ENCODE data around the gene ANKMY1.

The ANKMY1 gene

DNA sequence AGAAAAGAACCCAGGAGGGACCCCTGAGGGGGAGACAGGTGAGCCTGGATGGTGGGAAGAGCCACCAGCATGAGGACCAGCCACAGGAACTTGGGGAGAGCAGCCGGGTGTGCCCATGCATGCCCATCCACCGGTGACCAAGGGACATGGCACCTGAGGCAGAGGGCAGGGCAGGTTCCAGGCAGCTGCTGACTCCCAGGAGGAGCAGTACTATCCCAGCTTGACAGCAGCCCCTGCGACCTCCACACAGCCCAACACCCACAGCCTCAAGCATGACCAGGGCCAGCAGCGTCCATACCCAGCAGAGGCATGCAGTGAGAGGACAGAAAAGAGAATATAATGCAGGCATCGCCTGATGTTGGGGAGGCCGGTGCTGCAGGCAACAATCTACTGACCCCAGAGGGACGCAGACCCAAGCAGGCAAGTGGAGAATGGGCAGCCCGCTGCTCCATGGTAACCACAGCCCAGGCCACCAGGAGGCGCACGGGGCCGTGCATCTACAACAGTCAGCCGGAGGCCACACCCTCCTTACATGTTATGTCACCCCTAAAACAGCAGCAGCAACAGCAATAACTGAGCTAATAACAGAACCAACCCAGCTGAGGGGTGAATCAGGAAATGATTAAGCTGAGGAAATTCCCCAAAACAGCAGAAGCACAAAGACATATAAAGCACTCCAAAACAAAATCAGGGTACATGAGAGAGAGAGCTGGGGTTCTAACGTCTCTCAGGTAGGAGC is 44.1 kb downstream of the ANKMY1 start:
- H3K4me1 Mint-ChIP-seq (ENCODE audit: low read depth) = peaks cover 20% of the 10 kb centered on the region
- no peaks in the 10 kb centered on the region for H3K9me3 Mint-ChIP-seq
- no peaks in the 10 kb centered on the region for H3K27me3 Mint-ChIP-seq
- intact Hi-C loops (cut with micrococcal nuclease) = loop anchor here (2.0 to 10.0 kb wide), 4 partner anchors 47 to 331 kb away; partner anchors contain the start of genes CAPN10 and DUSP28
- no peak overlapping the region for H3K4me3 Mint-ChIP-seq
- H3K36me3 Mint-ChIP-seq (ENCODE audit: low read depth) = peaks cover 40% of the 10 kb centered on the region
- H3K27ac Mint-ChIP-seq = peak overlapping the region; percentile 83

GRCh38 chr2:240512666-240513535 is 44.9 kb downstream of the ANKMY1 start:
- Mint-ChIP-seq H3K9me3 (no peaks in the 10 kb centered on the region), H3K27ac (peak overlapping the region; percentile 83), H3K4me3 (no peak overlapping the region), H3K4me1 (ENCODE audit: low read depth) (peaks cover 20% of the 10 kb centered on the region), H3K27me3 (no peaks in the 10 kb centered on the region), H3K36me3 (ENCODE audit: low read depth) (peaks cover 37% of the 10 kb centered on the region)
- intact Hi-C loops (cut with micrococcal nuclease) = loop anchor here (5.0 to 10.0 kb wide), 3 partner anchors 74 to 332 kb away; partner anchors contain the start of gene CAPN10

GRCh38 chr2:240512109-240512485 is 45.7 kb downstream of the ANKMY1 start:
- intact Hi-C loops (cut with micrococcal nuclease) = loop anchor here (5.0 to 10.0 kb wide), 3 partner anchors 75 to 333 kb away; partner anchors contain the start of gene CAPN10
- peaks cover 20% of the 10 kb centered on the region for H3K4me1 Mint-ChIP-seq (ENCODE audit: low read depth)
- H3K4me3 Mint-ChIP-seq = no peak overlapping the region
- H3K36me3 Mint-ChIP-seq (ENCODE audit: low read depth) = peaks cover 32% of the 10 kb centered on the region
- H3K27me3 Mint-ChIP-seq = no peaks in the 10 kb centered on the region
- H3K9me3 Mint-ChIP-seq = no peaks in the 10 kb centered on the region
- no peak overlapping the region for H3K27ac Mint-ChIP-seq

DNA sequence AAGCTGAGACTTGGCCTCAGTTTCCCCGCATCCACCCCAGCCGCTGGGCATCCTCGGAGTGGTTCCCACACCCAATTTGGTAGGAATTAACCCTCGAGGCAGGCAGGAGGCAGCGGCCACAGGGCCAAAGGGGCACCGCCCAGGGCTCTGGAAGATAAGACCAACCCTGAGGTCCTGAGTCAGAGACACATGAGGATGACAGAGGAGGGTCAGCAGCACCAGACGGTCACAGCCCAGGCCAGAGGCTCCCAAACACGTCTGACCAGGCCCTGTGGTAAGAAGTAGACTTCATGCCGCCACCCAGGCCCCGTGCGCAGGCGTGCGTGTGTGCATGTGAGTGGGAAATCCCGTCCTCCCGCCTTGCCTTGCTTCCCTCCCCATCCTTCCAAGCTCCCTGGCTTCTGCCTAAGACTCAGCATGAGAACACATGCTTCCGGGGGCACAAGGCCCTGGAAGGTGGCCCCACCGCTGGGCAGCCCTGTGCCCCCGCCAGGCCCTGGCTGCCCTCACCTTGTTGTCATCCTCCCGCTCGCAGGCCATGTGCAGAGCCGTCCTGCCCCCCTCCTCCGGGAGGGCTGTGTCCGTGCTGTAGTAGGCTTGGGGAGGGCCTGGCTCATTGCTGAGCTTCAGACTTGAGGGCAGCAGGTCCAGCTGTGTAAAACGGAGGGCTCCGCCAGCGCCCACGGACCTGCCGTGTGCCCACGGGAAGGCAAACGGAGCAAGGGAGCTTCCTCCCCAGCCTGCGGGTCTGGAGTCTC is 46.3 kb downstream of the ANKMY1 start:
- H3K27me3 Mint-ChIP-seq = no peaks in the 10 kb centered on the region
- H3K9me3 Mint-ChIP-seq = no peaks in the 10 kb centered on the region
- peaks cover 32% of the 10 kb centered on the region for H3K36me3 Mint-ChIP-seq (ENCODE audit: low read depth)
- intact Hi-C loops (cut with micrococcal nuclease) = loop anchor here (5.0 to 10.0 kb wide), 3 partner anchors 76 to 333 kb away; partner anchors contain the start of gene CAPN10
- H3K4me3 Mint-ChIP-seq = no peak overlapping the region
- H3K4me1 Mint-ChIP-seq (ENCODE audit: low read depth) = peaks cover 20% of the 10 kb centered on the region
- no peak overlapping the region for H3K27ac Mint-ChIP-seq

- H3K27ac Mint-ChIP-seq = no peak overlapping the region
- no peak overlapping the region for H3K4me3 Mint-ChIP-seq
- intact Hi-C loops (cut with micrococcal nuclease) = loop anchor here (5.0 to 10.0 kb wide), 3 partner anchors 77 to 334 kb away; partner anchors contain the start of gene CAPN10
- peaks cover 32% of the 10 kb centered on the region for H3K36me3 Mint-ChIP-seq (ENCODE audit: low read depth)
- H3K4me1 Mint-ChIP-seq (ENCODE audit: low read depth) = peaks cover 20% of the 10 kb centered on the region
- H3K27me3 Mint-ChIP-seq = no peaks in the 10 kb centered on the region
- no peaks in the 10 kb centered on the region for H3K9me3 Mint-ChIP-seq
These were observed 47.1 kb downstream of the ANKMY1 start for GRCh38 chr2:240510513-240511210.

GRCh38 chr2:240509667-240510512 is 47.9 kb downstream of the ANKMY1 start:
- Mint-ChIP-seq H3K9me3 (no peaks in the 10 kb centered on the region), H3K4me3 (no peak overlapping the region), H3K4me1 (ENCODE audit: low read depth) (peaks cover 20% of the 10 kb centered on the region), H3K36me3 (ENCODE audit: low read depth) (peaks cover 32% of the 10 kb centered on the region), H3K27ac (no peak overlapping the region), H3K27me3 (no peaks in the 10 kb centered on the region)
- intact Hi-C loops (cut with micrococcal nuclease) = loop anchor here (5.0 to 10.0 kb wide), 3 partner anchors 77 to 335 kb away; partner anchors contain the start of gene CAPN10

GRCh38 chr2:240508832-240509545 is 48.8 kb downstream of the ANKMY1 start:
- intact Hi-C loops (cut with micrococcal nuclease) = no loop called here
- Mint-ChIP-seq H3K4me3 (no peak overlapping the region), H3K36me3 (ENCODE audit: low read depth) (peaks cover 34% of the 10 kb centered on the region), H3K4me1 (ENCODE audit: low read depth) (peaks cover 15% of the 10 kb centered on the region), H3K9me3 (no peaks in the 10 kb centered on the region), H3K27me3 (no peaks in the 10 kb centered on the region), H3K27ac (no peak overlapping the region)

- H3K4me3 Mint-ChIP-seq = no peak overlapping the region
- peaks cover 6% of the 10 kb centered on the region for H3K4me1 Mint-ChIP-seq (ENCODE audit: low read depth)
- H3K9me3 Mint-ChIP-seq = no peaks in the 10 kb centered on the region
- intact Hi-C loops (cut with micrococcal nuclease) = no loop called here
- no peaks in the 10 kb centered on the region for H3K27me3 Mint-ChIP-seq
- no peak overlapping the region for H3K27ac Mint-ChIP-seq
- H3K36me3 Mint-ChIP-seq (ENCODE audit: low read depth) = peaks cover 42% of the 10 kb centered on the region
These were observed 50.0 kb downstream of the ANKMY1 start for GRCh38 chr2:240507778-240508251.

DNA sequence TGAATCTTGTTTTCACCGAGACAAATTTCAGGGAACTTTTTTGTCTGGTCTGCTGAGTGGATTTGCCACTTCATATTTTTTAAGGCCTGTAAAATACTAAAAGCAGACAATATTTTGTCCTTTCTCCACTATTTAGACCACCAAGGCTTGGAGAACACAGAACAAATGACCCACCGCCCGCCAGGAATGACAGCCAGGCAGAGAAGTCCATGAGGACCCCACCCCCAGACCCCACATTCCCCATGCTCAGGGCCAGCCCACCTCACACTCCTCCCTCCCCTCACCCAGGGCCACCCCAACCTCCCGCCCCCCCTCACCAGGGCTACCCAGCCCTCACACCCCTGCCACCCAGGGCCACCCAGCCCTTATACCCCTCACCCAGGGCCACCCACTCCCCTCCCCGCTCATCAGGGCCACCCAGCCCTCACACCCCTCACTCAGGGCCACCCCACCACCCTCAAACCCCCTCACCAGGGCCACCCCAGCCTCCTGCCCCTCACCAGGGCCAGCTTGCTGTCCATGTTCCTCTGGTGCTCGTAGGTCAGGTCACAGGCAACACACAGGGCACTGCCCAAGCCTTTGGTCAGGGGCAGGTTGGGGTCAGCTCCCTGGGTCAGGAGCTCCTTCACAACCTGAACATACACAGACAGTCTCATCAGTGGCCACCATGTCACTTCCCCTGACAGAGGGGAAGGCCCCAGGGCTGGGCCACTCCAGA is 50.6 kb downstream of the ANKMY1 start:
- no peaks in the 10 kb centered on the region for H3K27me3 Mint-ChIP-seq
- peaks cover 6% of the 10 kb centered on the region for H3K4me1 Mint-ChIP-seq (ENCODE audit: low read depth)
- no peak overlapping the region for H3K4me3 Mint-ChIP-seq
- intact Hi-C loops (cut with micrococcal nuclease) = no loop called here
- peaks cover 36% of the 10 kb centered on the region for H3K36me3 Mint-ChIP-seq (ENCODE audit: low read depth)
- H3K9me3 Mint-ChIP-seq = no peaks in the 10 kb centered on the region
- H3K27ac Mint-ChIP-seq = no peak overlapping the region

- Mint-ChIP-seq H3K4me1 (ENCODE audit: low read depth) (peaks cover 6% of the 10 kb centered on the region), H3K9me3 (no peaks in the 10 kb centered on the region), H3K27ac (no peak overlapping the region), H3K4me3 (no peak overlapping the region), H3K27me3 (no peaks in the 10 kb centered on the region), H3K36me3 (ENCODE audit: low read depth) (peaks cover 30% of the 10 kb centered on the region)
- intact Hi-C loops (cut with micrococcal nuclease) = no loop called here
These were observed 51.3 kb downstream of the ANKMY1 start for GRCh38 chr2:240506406-240507059.

- H3K4me3 Mint-ChIP-seq = no peak overlapping the region
- H3K27me3 Mint-ChIP-seq = no peaks in the 10 kb centered on the region
- intact Hi-C loops (cut with micrococcal nuclease) = no loop called here
- H3K27ac Mint-ChIP-seq = no peak overlapping the region
- H3K4me1 Mint-ChIP-seq (ENCODE audit: low read depth) = peaks cover 6% of the 10 kb centered on the region
- H3K9me3 Mint-ChIP-seq = no peaks in the 10 kb centered on the region
- H3K36me3 Mint-ChIP-seq (ENCODE audit: low read depth) = peaks cover 27% of the 10 kb centered on the region
These were observed 51.9 kb downstream of the ANKMY1 start for GRCh38 chr2:240505910-240506309.
